PC-3 (cell line): Measurements from ENCODE around the gene RGS2. TPM values are rescaled to one million over a fixed set of nuclear protein-coding genes. Genes with fewer than 3 reads are reported as not detected.

Experiments
- ATAC-seq: fragments of 200-7000 bp; cut with Tn5 transposase; 2 replicates; pipeline ENCODE4 v1.9.1; 2020; ENCODE audit warnings: mild to moderate bottlenecking, moderate library complexity
- BruUV-seq: library from RNA; stranded (reverse); fragments of 400-500 nt; replicated peaks from 2 replicates; lab custom pipeline; 2021; lab: Mats Ljungman, UMichigan
- CTCF ChIA-PET: fragments of 300-600 bp; sonication (Branson Sonifier 250); formaldehyde crosslinking; loops from one replicate; lab custom pipeline; 2022; ENCODE audit warnings: antibody characterized with exemption; lab: Charles Lee
- POLR2A ChIA-PET: fragments of 300-600 bp; sonication (Branson Sonifier 250); formaldehyde crosslinking; loops from one replicate; lab custom pipeline; 2022; ENCODE audit warnings: antibody characterized with exemption; ENCODE audit not compliant: unreplicated experiment; lab: Charles Lee
- DNase-seq: peaks from one replicate; pipeline ENCODE4 v3.0.0-alpha.2; 2015
- H2AFZ ChIP-seq: fragments of 300-600 bp; sonication (generic); 2 replicates; pipeline ENCODE4 v1.6.0; 2016; ENCODE audit warnings: antibody characterized with exemption, low read length
- H3F3A ChIP-seq: fragments of 300-600 bp; sonication (generic); one replicate; pipeline ENCODE4 v1.6.0; 2017; ENCODE audit warnings: antibody characterized with exemption, low read length, control low read depth, mild to moderate bottlenecking; ENCODE audit not compliant: unreplicated experiment
- H3K27ac ChIP-seq: fragments of 300-600 bp; sonication (generic); 2 replicates; pipeline ENCODE4 v1.5.1; 2016; ENCODE audit warnings: mild to moderate bottlenecking, low read length
- H3K27me3 ChIP-seq: fragments of 300-600 bp; sonication (generic); 2 replicates; pipeline ENCODE4 v1.6.1; 2016; ENCODE audit warnings: low read length, mixed read lengths
- H3K36me3 ChIP-seq: fragments of 300-600 bp; sonication (generic); 2 replicates; pipeline ENCODE4 v1.6.1; 2016; ENCODE audit warnings: low read depth, mixed run types, low read length, mixed read lengths
- H3K4me1 ChIP-seq: fragments of 300-600 bp; sonication (generic); 2 replicates; pipeline ENCODE4 v1.5.1; 2016; ENCODE audit warnings: low read length; ENCODE audit not compliant: insufficient read depth
- H3K4me2 ChIP-seq: fragments of 300-600 bp; sonication (generic); 2 replicates; pipeline ENCODE4 v1.6.0; 2016; ENCODE audit warnings: low read length
- H3K4me3 ChIP-seq: fragments of 300-600 bp; sonication (generic); 2 replicates; pipeline ENCODE4 v1.5.1; 2016; ENCODE audit warnings: mild to moderate bottlenecking, low read length, mixed read lengths
- H3K79me2 ChIP-seq: fragments of 300-600 bp; sonication (generic); 2 replicates; pipeline ENCODE4 v1.6.1; 2017; ENCODE audit warnings: low read length, mixed read lengths
- H3K9ac ChIP-seq: fragments of 300-600 bp; sonication (generic); 2 replicates; pipeline ENCODE4 v1.6.0; 2016; ENCODE audit warnings: mild to moderate bottlenecking, low read length
- H3K9me2 ChIP-seq: fragments of 300-600 bp; sonication (generic); replicated peaks from 2 replicates; pipeline ENCODE4 v1.6.1; 2016; ENCODE audit warnings: mixed run types, low read length, mixed read lengths
- H3K9me3 ChIP-seq: fragments of 300-600 bp; sonication (generic); 2 replicates; pipeline ENCODE4 v1.6.1; 2016; ENCODE audit warnings: low read length, mixed read lengths
- H4K20me1 ChIP-seq: fragments of 300-600 bp; sonication (generic); 2 replicates; pipeline ENCODE4 v1.6.1; 2016; ENCODE audit warnings: low read length, mixed read lengths
- CTCF ChIP-seq: fragments of 300-600 bp; sonication (generic); conservative IDR thresholded peaks from 2 replicates; pipeline ENCODE4 v1.5.1; 2017; ENCODE audit warnings: antibody characterized with exemption, low read depth, mild to moderate bottlenecking, low read length
- EZH2phosphoT487 ChIP-seq: fragments of 300-600 bp; sonication (generic); IDR thresholded peaks from 2 replicates; pipeline ENCODE4 v1.6.1; 2018; ENCODE audit warnings: mild to moderate bottlenecking, antibody characterized with exemption, low read length, borderline replicate concordance
- intact Hi-C: fragments of 100-400 bp; cut with micrococcal nuclease; formaldehyde crosslinking; loops from 2 replicates; pipeline ENCODE4 v1.9.0; 2023
- total RNA-seq: library from RNA; depleted of rRNA; stranded (reverse); fragments of >200 nt; gene quantifications from 2 replicates; pipeline ENCODE4 v1.2.3, GENCODE V29; 2014; rRNA removed

The RGS2 gene
- total RNA-seq, 1 experiment from 2014 or later, result 163 TPM

DNA sequence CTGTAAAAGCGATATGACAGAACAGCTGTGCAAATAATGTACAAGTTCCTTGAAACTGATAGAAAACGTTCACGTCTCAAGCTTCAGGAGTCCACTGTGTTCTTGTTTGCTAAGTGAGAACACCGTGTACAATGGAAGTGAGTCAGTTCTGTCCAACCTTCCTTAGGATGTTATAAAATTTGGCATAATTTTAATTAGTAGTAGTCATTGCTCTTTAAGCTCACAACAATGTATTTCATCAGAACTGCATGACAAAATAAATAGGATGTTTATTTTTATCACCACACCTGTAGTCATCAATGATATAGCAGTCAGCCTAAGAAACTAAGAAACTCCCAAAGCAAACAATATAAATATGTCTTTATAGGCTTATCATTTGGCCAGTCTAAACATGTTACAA lies 53.0 kb downstream of the RGS2 start:
- Histone ChIP-seq H3K27me3 (no peaks in the 10 kb centered on the region), H3K27ac (peak overlapping the region; percentile 98), H3K4me2 (peak overlapping the region; percentile 83), H3K9me2 (no peaks in the 10 kb centered on the region), H3K9ac (peak overlapping the region; percentile 78), H2AFZ (no peak overlapping the region), H3K4me1 (peaks cover 27% of the 10 kb centered on the region), H3K36me3 (no peaks in the 10 kb centered on the region), H3F3A (no peaks in the 10 kb centered on the region), H3K4me3 (no peak overlapping the region; the same call in 1 of the 2 replicates), H3K9me3 (no peaks in the 10 kb centered on the region), H4K20me1 (no peaks in the 10 kb centered on the region), H3K79me2 (no peaks in the 10 kb centered on the region)
- TF ChIP-seq EZH2phosphoT487 (no peak), CTCF (no peak)
- ChIA-PET POLR2A (interaction anchor here (0.5 to 1.0 kb wide), 6 partner anchors 35 to 322 kb away, joined by 3 to 7 read pairs (median 3); partner anchors contain the start of genes RO60 and UCHL5), CTCF (no interaction called here)
- BruUV-seq, result no TSS peak
- DNase-seq, result peak; percentile 86
- intact Hi-C loops, result loop anchor here (1.0 to 5.0 kb wide), 5 partner anchors 35 to 156 kb away; no protein-coding TSS in a partner anchor
- ATAC-seq, result peak; percentile 87

Other genes starting within 250 kb of the RGS2 start
- not detected in 2 replicates for gene RGS1, start 233.3 kb upstream of the RGS2 start, total RNA-seq
- 0.22 TPM in 1 of 2 replicates, not detected in the other for gene RGS13, start 172.9 kb upstream of the RGS2 start, total RNA-seq